Parathyroid adenoma (tissue), 2 donors: ENCODE data around the gene GP9.

Source experiments
- H2AFZ ChIP-seq: fragments of 300-600 bp; sonication (generic); one replicate; pipeline ENCODE4 v1.7.0; 2017; ENCODE audit warnings: antibody characterized with exemption, mild to moderate bottlenecking
- H3K27ac ChIP-seq: fragments of 300-600 bp; sonication (generic); one replicate; pipeline ENCODE4 v1.7.0; 2017
- H3K27me3 ChIP-seq: fragments of 300-600 bp; sonication (generic); one replicate; pipeline ENCODE4 v1.7.0; 2017; ENCODE audit warnings: low read length; ENCODE audit not compliant: control insufficient read depth, insufficient read depth
- H3K36me3 ChIP-seq: fragments of 300-600 bp; sonication (generic); one replicate; pipeline ENCODE4 v1.7.0; 2017; ENCODE audit warnings: low read length; ENCODE audit not compliant: control insufficient read depth, insufficient read depth
- H3K4me1 ChIP-seq: fragments of 300-600 bp; sonication (generic); one replicate; pipeline ENCODE4 v1.7.0; 2017; ENCODE audit warnings: control low read depth
- H3K4me2 ChIP-seq: fragments of 300-600 bp; sonication (generic); one replicate; pipeline ENCODE4 v1.7.0; 2017; ENCODE audit warnings: low read length
- H3K4me3 ChIP-seq: fragments of 300-600 bp; sonication (generic); one replicate; pipeline ENCODE4 v1.7.0; 2017; ENCODE audit warnings: low read depth, low read length
- H3K79me2 ChIP-seq: fragments of 300-600 bp; sonication (generic); one replicate; pipeline ENCODE4 v1.7.0; 2017; ENCODE audit warnings: control low read depth
- H3K9ac ChIP-seq: fragments of 300-600 bp; sonication (generic); one replicate; pipeline ENCODE4 v1.7.0; 2017; ENCODE audit warnings: mild to moderate bottlenecking
- H3K9me3 ChIP-seq: fragments of 300-600 bp; sonication (generic); one replicate; pipeline ENCODE4 v1.7.0; 2017; ENCODE audit warnings: low read length; ENCODE audit not compliant: control insufficient read depth
- CTCF ChIP-seq: fragments of 300-600 bp; sonication (generic); IDR thresholded peaks from one replicate; pipeline ENCODE4 v1.7.0; 2017; ENCODE audit warnings: antibody characterized with exemption, mild to moderate bottlenecking
- donor health status: primary hyperparathyroidism.

Gene GP9

GRCh38 chr3:129030611-129031010 is 30.0 kb upstream of the GP9 start:
- H3K9me3 ChIP-seq, result no peaks in the 10 kb centered on the region
- H2AFZ ChIP-seq, result no peak overlapping the region
- H3K4me3 ChIP-seq, result no peak overlapping the region
- H3K79me2 ChIP-seq, result no peaks in the 10 kb centered on the region
- TF ChIP-seq CTCF, result no peak
- no peaks in the 10 kb centered on the region for H3K27me3 ChIP-seq
- H3K4me2 ChIP-seq, result no peak overlapping the region
- no peak overlapping the region for H3K9ac ChIP-seq
- H3K27ac ChIP-seq, result no peak overlapping the region
- H3K4me1 ChIP-seq, result peaks cover 5% of the 10 kb centered on the region
- H3K36me3 ChIP-seq, result no peaks in the 10 kb centered on the region

- H3K27ac ChIP-seq, result no peak overlapping the region
- no peak for TF ChIP-seq CTCF
- no peak overlapping the region for H3K4me2 ChIP-seq
- H2AFZ ChIP-seq, result no peak overlapping the region
- peaks cover 2% of the 10 kb centered on the region for H3K4me1 ChIP-seq
- no peaks in the 10 kb centered on the region for H3K9me3 ChIP-seq
- no peak overlapping the region for H3K4me3 ChIP-seq
- H3K36me3 ChIP-seq, result no peaks in the 10 kb centered on the region
- H3K79me2 ChIP-seq, result no peaks in the 10 kb centered on the region
- no peaks in the 10 kb centered on the region for H3K27me3 ChIP-seq
- H3K9ac ChIP-seq, result no peak overlapping the region
Observed at GRCh38 chr3:129031476-129032215, 28.9 kb upstream of the GP9 start.

- Histone ChIP-seq H3K4me3 (no peak overlapping the region), H3K4me2 (no peak overlapping the region), H3K4me1 (no peaks in the 10 kb centered on the region), H2AFZ (no peak overlapping the region), H3K79me2 (no peaks in the 10 kb centered on the region), H3K27ac (no peak overlapping the region), H3K27me3 (no peaks in the 10 kb centered on the region), H3K9me3 (no peaks in the 10 kb centered on the region), H3K9ac (no peak overlapping the region), H3K36me3 (no peaks in the 10 kb centered on the region)
- no peak for TF ChIP-seq CTCF
Observed at GRCh38 chr3:129032716-129033115, 27.9 kb upstream of the GP9 start.

- Histone ChIP-seq H3K4me2 (no peak overlapping the region), H3K27me3 (no peaks in the 10 kb centered on the region), H3K9ac (no peak overlapping the region), H3K4me1 (no peaks in the 10 kb centered on the region), H3K9me3 (no peaks in the 10 kb centered on the region), H3K4me3 (no peak overlapping the region), H2AFZ (no peak overlapping the region), H3K27ac (no peak overlapping the region), H3K79me2 (no peaks in the 10 kb centered on the region), H3K36me3 (no peaks in the 10 kb centered on the region)
- TF ChIP-seq CTCF, result no peak
Observed at GRCh38 chr3:129033151-129033550, 27.4 kb upstream of the GP9 start.
